Gastroesophageal sphincter (tissue), 4 donors: ENCODE data around the gene TAGLN. TPM values are rescaled to one million over a fixed set of nuclear protein-coding genes. Genes with fewer than 3 reads are reported as not detected.

Source experiments
- ATAC-seq: fragments of 150-250 bp; one replicate; pipeline ENCODE4 v1.9.1; 2016; ENCODE audit warnings: mild to moderate bottlenecking, moderate library complexity
- H3K27ac ChIP-seq, 4 donors: fragments of 200-600 bp; sonication (generic) in 3 of 4; 1 replicate in 3 of 4; 2 replicates in 1 of 4; pipeline ENCODE4 v1.5.1; 2016 to 2019
- H3K27me3 ChIP-seq: fragments of 200-600 bp; sonication (generic); one replicate; pipeline ENCODE4 v1.5.1; 2019
- H3K36me3 ChIP-seq, 2 donors: fragments of 200-600 bp; sonication (generic); one replicate each; pipeline ENCODE4 v1.5.1; 2019; ENCODE audit warnings: control low read depth in 1 of 2
- H3K4me1 ChIP-seq, 3 donors: fragments of 200-600 bp; sonication (generic); 1 replicate in 2 of 3; 2 replicates in 1 of 3; pipeline ENCODE4 v1.5.1; 2016 to 2019; ENCODE audit warnings: control low read depth in 2 of 3
- H3K4me3 ChIP-seq, 2 donors: fragments of 200-600 bp; sonication (generic); one replicate each; pipeline ENCODE4 v1.5.1; 2019; ENCODE audit warnings: mild to moderate bottlenecking in 1 of 2, moderate library complexity in 1 of 2
- H3K9me3 ChIP-seq, 3 donors: fragments of 200-600 bp; sonication (generic); one replicate each; pipeline ENCODE4 v1.5.1; 2017 to 2019; ENCODE audit warnings: control low read depth in 2 of 3
- EP300 ChIP-seq: sonication (generic); formaldehyde crosslinking; IDR thresholded peaks from one replicate; pipeline ENCODE4 v1.6.1; 2017; ENCODE audit warnings: antibody characterized with exemption, mild to moderate bottlenecking
- POLR2A ChIP-seq, 2 donors: fragments of 450-650 bp; IDR thresholded peaks; one replicate each; pipeline ENCODE4 v1.6.1; 2017; ENCODE audit warnings: antibody characterized with exemption in 2 of 2, mild to moderate bottlenecking in 2 of 2, moderate library complexity in 1 of 2
- POLR2AphosphoS5 ChIP-seq: sonication (generic); formaldehyde crosslinking; IDR thresholded peaks from one replicate; pipeline ENCODE4 v1.6.1; 2017; ENCODE audit warnings: antibody characterized with exemption
- WGBS, 2 donors: methylation state at CpG; one replicate each; pipeline ENCODE4 v1.1.5; 2018; ENCODE audit warnings: low coverage in 1 of 2; 5-methylcytosine and 5-hydroxymethylcytosine counted together
- total RNA-seq, 4 donors: library from RNA; depleted of rRNA; stranded (reverse); fragments of >200 nt; gene quantifications; one replicate each; pipeline ENCODE4 v1.1.0, GENCODE V29; 2016
- TF ChIP-seq, protein P1 (sequence below), 4 experiments: fragments of 200-600 bp in 2 of 4; fragments of 450-650 bp in 2 of 4; sonication (generic) in 1 of 4; IDR thresholded peaks; one replicate each; pipeline ENCODE4 v1.5.1; 2017 to 2019; ENCODE audit warnings: antibody characterized with exemption in 4 of 4, mild to moderate bottlenecking in 2 of 4, moderate library complexity in 2 of 4

Gene TAGLN
- total RNA-seq, 4 donors from 2014 or later = 10,394 to 14,194 (median 13,050) TPM

- WGBS, 2 donors = 43 to 83% methylated on average over 2 of the region's 6 CpGs
- H3K36me3 ChIP-seq = peaks cover 0 to 100% of the 10 kb centered on the region in 2 donors
- no peaks in the 10 kb centered on the region for H3K9me3 ChIP-seq
Observed at GRCh38 chr11:117187007-117187406, 12.2 kb upstream of the TAGLN start.

GRCh38 chr11:117187428-117187798, 11.8 kb upstream of the TAGLN start:
- 71 to 82% methylated on average over 5 of the region's 13 CpGs for WGBS, 2 donors
- Histone ChIP-seq H3K27me3 (no peaks in the 10 kb centered on the region), H3K9me3 (no peaks in the 10 kb centered on the region), H3K4me3 (no peak overlapping the region), H3K27ac (peak overlapping the region in 2 of 4 donors; percentile 5 to 31), H3K36me3 (peaks cover 0 to 100% of the 10 kb centered on the region in 2 donors), H3K4me1 (peaks cover 0 to 19% (median 0%) of the 10 kb centered on the region in 3 donors)
- ATAC-seq = no peak
- no peak for TF ChIP-seq POLR2A (IDR thresholded peaks at IDR 0.05)
- no peak for TF ChIP-seq EP300

More at GRCh38 chr11:117187007-117187406, 12.2 kb upstream of the TAGLN start:
- H3K27ac ChIP-seq = peak overlapping the region in 2 of 4 donors; percentile 5 to 31
- no peaks in the 10 kb centered on the region for H3K27me3 ChIP-seq
- H3K4me3 ChIP-seq = no peak overlapping the region
- peaks cover 0 to 24% (median 0%) of the 10 kb centered on the region in 3 donors for H3K4me1 ChIP-seq
- TF ChIP-seq POLR2AphosphoS5 (no peak), EP300 (no peak), POLR2A (IDR thresholded peaks at IDR 0.05) (no peak)
- TF ChIP-seq, protein P1, sequence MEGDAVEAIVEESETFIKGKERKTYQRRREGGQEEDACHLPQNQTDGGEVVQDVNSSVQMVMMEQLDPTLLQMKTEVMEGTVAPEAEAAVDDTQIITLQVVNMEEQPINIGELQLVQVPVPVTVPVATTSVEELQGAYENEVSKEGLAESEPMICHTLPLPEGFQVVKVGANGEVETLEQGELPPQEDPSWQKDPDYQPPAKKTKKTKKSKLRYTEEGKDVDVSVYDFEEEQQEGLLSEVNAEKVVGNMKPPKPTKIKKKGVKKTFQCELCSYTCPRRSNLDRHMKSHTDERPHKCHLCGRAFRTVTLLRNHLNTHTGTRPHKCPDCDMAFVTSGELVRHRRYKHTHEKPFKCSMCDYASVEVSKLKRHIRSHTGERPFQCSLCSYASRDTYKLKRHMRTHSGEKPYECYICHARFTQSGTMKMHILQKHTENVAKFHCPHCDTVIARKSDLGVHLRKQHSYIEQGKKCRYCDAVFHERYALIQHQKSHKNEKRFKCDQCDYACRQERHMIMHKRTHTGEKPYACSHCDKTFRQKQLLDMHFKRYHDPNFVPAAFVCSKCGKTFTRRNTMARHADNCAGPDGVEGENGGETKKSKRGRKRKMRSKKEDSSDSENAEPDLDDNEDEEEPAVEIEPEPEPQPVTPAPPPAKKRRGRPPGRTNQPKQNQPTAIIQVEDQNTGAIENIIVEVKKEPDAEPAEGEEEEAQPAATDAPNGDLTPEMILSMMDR (IDR thresholded peaks at IDR 0.05) = no peak
- no peak for ATAC-seq

GRCh38 chr11:117187799-117188481, 11.2 kb upstream of the TAGLN start:
- Histone ChIP-seq H3K4me1 (peaks cover 0 to 18% (median 0%) of the 10 kb centered on the region in 3 donors), H3K9me3 (no peaks in the 10 kb centered on the region), H3K36me3 (peaks cover 0 to 100% of the 10 kb centered on the region in 2 donors), H3K4me3 (no peak overlapping the region), H3K27me3 (no peaks in the 10 kb centered on the region), H3K27ac (peak overlapping the region in 2 of 4 donors; percentile 6 to 27)
- TF ChIP-seq POLR2A (IDR thresholded peaks at IDR 0.05) (no peak), EP300 (no peak), POLR2AphosphoS5 (no peak)
- TF ChIP-seq, protein P1 (IDR thresholded peaks at IDR 0.05) = no peak
- 100% methylated on average over 1 of the region's 16 CpGs; no CpG with 5 or more reads in 1 of the 2 donors for WGBS, 2 donors
- no peak for ATAC-seq

GRCh38 chr11:117188620-117189081, 10.5 kb upstream of the TAGLN start:
- Histone ChIP-seq H3K9me3 (no peaks in the 10 kb centered on the region), H3K36me3 (peaks cover 0 to 100% of the 10 kb centered on the region in 2 donors), H3K27ac (peak overlapping the region in 2 of 4 donors; percentile 25 to 37), H3K4me3 (no peak overlapping the region), H3K4me1 (peaks cover 0 to 18% (median 0%) of the 10 kb centered on the region in 3 donors), H3K27me3 (no peaks in the 10 kb centered on the region)
- TF ChIP-seq EP300 (no peak), POLR2A (IDR thresholded peaks at IDR 0.05) (no peak), POLR2AphosphoS5 (no peak)
- TF ChIP-seq, protein P1 (IDR thresholded peaks at IDR 0.05) = no peak
- 73 to 80% methylated on average over 1 to 4 of the region's 20 CpGs for WGBS, 2 donors
- ATAC-seq = peak; percentile 49

DNA sequence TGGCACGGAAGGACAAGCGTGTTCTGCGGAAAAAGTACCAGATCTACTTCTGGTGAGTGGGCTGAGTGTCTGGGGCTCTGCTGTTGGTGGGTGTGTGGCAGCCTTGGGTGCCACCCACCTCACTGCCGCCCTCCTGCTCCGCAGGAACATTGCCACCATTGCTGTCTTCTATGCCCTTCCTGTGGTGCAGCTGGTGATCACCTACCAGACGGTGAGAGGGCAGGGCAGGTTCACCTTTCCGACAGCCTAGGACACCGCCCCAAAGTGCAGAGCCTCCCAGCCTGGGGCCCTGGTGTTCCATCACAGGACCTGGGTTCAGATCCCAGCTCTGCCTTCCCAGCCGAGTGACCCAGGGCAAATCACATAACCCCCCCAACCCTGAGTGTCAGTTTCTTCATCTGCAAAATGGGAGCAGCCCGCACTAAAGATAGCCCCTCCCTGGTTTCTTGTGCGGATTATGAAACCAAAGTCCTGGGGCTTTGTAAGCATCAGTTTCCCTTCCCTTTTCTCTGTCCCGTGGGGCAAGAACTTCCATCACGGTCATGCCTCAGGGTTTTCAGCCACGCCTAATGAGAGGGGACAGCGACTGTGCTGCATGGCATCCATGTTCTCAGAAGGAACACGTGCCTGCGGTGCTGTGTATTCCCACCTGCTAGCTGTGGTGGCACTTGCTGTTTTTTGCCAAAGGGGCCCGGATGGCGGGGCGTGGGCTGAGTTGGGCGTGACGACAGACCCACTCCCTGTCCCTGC, 9.8 kb upstream of the TAGLN start:
- 83 to 90% methylated on average over 2 to 4 of the region's 22 CpGs for WGBS, 2 donors
- Histone ChIP-seq H3K9me3 (no peaks in the 10 kb centered on the region), H3K27ac (peak overlapping the region in 3 of 4 donors; percentile 11 to 52 (median 37)), H3K27me3 (no peaks in the 10 kb centered on the region), H3K36me3 (peaks cover 0 to 100% of the 10 kb centered on the region in 2 donors), H3K4me1 (peaks cover 0 to 18% (median 0%) of the 10 kb centered on the region in 3 donors), H3K4me3 (no peak overlapping the region)
- no peak for TF ChIP-seq EP300
- TF ChIP-seq, protein P1 (IDR thresholded peaks at IDR 0.05) = no peak
- peak; percentile 47 for ATAC-seq
